ENCODE measurements around the gene COL7A1. TPM values are rescaled to one million over a fixed set of nuclear protein-coding genes. Genes with fewer than 3 reads are reported as not detected.

Gene COL7A1
- total RNA-seq, 1 donor from 2014 or later: 28.7 TPM

DNA sequence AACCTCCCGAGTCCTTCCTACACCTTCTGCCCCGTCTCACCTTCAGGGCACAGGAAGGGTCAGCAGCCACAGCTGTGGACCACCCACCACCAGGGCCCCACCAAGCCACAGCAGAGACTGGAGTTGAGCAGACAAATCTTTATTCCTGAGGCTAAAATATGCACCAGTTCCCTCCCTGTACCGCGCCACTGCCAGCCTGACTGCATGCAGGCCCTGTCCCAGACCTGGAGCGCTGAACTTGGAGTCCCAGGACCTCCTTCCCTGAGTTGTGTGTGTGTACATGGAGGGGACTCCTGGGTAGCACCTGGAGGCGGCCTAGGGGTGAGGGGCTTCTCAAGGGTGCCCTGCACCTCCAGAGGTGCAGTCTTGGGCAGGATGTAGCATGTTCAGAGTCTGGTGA is 30.5 kb upstream of the COL7A1 start:
- TF ChIP-seq CTCF (IDR thresholded peaks at IDR 0.05; ENCODE audit: insufficient read depth, low read depth, low read length) (no peak), EZH2 (IDR thresholded peaks at IDR 0.05; ENCODE audit: insufficient read depth, low read length) (no peak)
- no peak for FAIRE-seq
- no peak overlapping the region for H3K27ac Mint-ChIP-seq (ENCODE audit: unreplicated experiment)

GRCh38 chr3:48624767-48625166 is 29.6 kb upstream of the COL7A1 start:
- TF ChIP-seq CTCF (IDR thresholded peaks at IDR 0.05; ENCODE audit: insufficient read depth, low read depth, low read length): no peak
- TF ChIP-seq EZH2 (IDR thresholded peaks at IDR 0.05; ENCODE audit: insufficient read depth, low read length): no peak
- Mint-ChIP-seq H3K4me1 (ENCODE audit: low read depth, unreplicated experiment) (no peaks in the 10 kb centered on the region), H3K27ac (ENCODE audit: unreplicated experiment) (no peak overlapping the region), H3K27me3 (ENCODE audit: low read depth, unreplicated experiment) (no peaks in the 10 kb centered on the region), H3K9me3 (ENCODE audit: unreplicated experiment) (no peaks in the 10 kb centered on the region), H3K4me3 (ENCODE audit: unreplicated experiment) (no peak overlapping the region), H3K36me3 (ENCODE audit: low read depth, unreplicated experiment) (peaks cover 49% of the 10 kb centered on the region)
- Histone ChIP-seq H3K36me3 (ENCODE audit: insufficient read depth, low read length) (peaks cover 4% of the 10 kb centered on the region), H3K9me3 (ENCODE audit: insufficient read depth, low read depth, low read length) (no peaks in the 10 kb centered on the region), H4K20me1 (ENCODE audit: insufficient read depth, low read length) (no peaks in the 10 kb centered on the region), H3K4me1 (ENCODE audit: insufficient read depth, low read length) (no peaks in the 10 kb centered on the region), H3K4me3 (ENCODE audit: insufficient read depth, low read depth, low read length) (no peak overlapping the region), H3K27me3 (ENCODE audit: insufficient read depth, low read length) (no peaks in the 10 kb centered on the region), H2AFZ (ENCODE audit: low read depth, low read length) (no peak overlapping the region), H3K4me2 (ENCODE audit: low read length) (no peak overlapping the region), H3K27ac (ENCODE audit: low read depth, low read length) (no peak overlapping the region), H3K79me2 (ENCODE audit: insufficient read depth, low read length) (no peaks in the 10 kb centered on the region), H3K9ac (ENCODE audit: low read length) (no peak overlapping the region)
- no peak for FAIRE-seq
- DNase-seq (ENCODE audit: low read depth): no peak

More for the DNA sequence above, 30.5 kb upstream of the COL7A1 start:
- Histone ChIP-seq H3K9me3 (ENCODE audit: insufficient read depth, low read depth, low read length) (no peaks in the 10 kb centered on the region), H3K4me2 (ENCODE audit: low read length) (no peak overlapping the region), H4K20me1 (ENCODE audit: insufficient read depth, low read length) (no peaks in the 10 kb centered on the region), H3K27ac (ENCODE audit: low read depth, low read length) (no peak overlapping the region), H2AFZ (ENCODE audit: low read depth, low read length) (no peak overlapping the region), H3K9ac (ENCODE audit: low read length) (no peak overlapping the region), H3K4me1 (ENCODE audit: insufficient read depth, low read length) (no peaks in the 10 kb centered on the region), H3K27me3 (ENCODE audit: insufficient read depth, low read length) (no peaks in the 10 kb centered on the region), H3K79me2 (ENCODE audit: insufficient read depth, low read length) (no peaks in the 10 kb centered on the region), H3K4me3 (ENCODE audit: insufficient read depth, low read depth, low read length) (no peak overlapping the region), H3K36me3 (ENCODE audit: insufficient read depth, low read length) (peaks cover 6% of the 10 kb centered on the region)
- Mint-ChIP-seq H3K4me3 (ENCODE audit: unreplicated experiment) (no peak overlapping the region), H3K36me3 (ENCODE audit: low read depth, unreplicated experiment) (peaks cover 48% of the 10 kb centered on the region), H3K9me3 (ENCODE audit: unreplicated experiment) (no peaks in the 10 kb centered on the region), H3K4me1 (ENCODE audit: low read depth, unreplicated experiment) (no peaks in the 10 kb centered on the region), H3K27me3 (ENCODE audit: low read depth, unreplicated experiment) (no peaks in the 10 kb centered on the region)
- no peak for DNase-seq (ENCODE audit: low read depth)

DNA sequence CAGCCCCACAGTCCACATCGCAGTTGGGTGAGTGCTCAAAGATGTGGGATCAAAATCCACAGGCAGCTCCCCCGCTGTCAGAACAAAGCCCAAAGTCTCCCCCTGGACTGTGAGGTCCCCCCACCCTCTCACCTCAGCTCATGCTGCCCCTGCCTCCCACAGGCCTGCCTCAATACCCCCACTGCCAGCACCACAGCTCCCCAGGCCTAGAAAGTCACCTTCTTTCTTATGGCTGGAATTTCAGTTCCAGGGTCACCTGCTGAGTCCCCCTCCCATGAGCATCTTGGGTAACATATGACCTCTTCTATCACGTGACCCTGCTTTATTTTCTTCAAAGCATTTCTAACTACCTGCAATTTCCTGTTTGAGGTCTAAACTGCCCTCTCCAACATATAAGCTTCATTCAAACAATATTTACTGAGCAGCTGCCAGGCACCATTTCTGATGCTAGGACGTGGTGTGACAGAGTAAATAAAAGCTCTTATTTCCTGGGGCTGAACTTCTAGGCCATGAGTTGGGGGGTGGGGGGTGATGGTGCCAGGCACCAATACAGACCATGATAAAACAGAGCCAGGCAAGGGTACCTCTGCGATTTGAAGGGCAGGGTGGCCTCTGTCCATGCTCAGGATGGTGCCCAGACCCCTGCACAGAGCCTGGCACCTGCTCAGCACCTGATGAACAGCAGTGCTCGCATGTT is 28.9 kb upstream of the COL7A1 start:
- Mint-ChIP-seq H3K4me3 (ENCODE audit: unreplicated experiment) (no peak overlapping the region), H3K9me3 (ENCODE audit: unreplicated experiment) (no peaks in the 10 kb centered on the region), H3K4me1 (ENCODE audit: low read depth, unreplicated experiment) (no peaks in the 10 kb centered on the region), H3K27ac (ENCODE audit: unreplicated experiment) (peak overlapping the region; percentile 9), H3K36me3 (ENCODE audit: low read depth, unreplicated experiment) (peaks cover 42% of the 10 kb centered on the region), H3K27me3 (ENCODE audit: low read depth, unreplicated experiment) (no peaks in the 10 kb centered on the region)
- DNase-seq (ENCODE audit: low read depth) (no peak), FAIRE-seq (no peak)
- TF ChIP-seq CTCF (IDR thresholded peaks at IDR 0.05; ENCODE audit: insufficient read depth, low read depth, low read length): no peak
- TF ChIP-seq EZH2 (IDR thresholded peaks at IDR 0.05; ENCODE audit: insufficient read depth, low read length): no peak
- Histone ChIP-seq H3K9ac (ENCODE audit: low read length) (no peak overlapping the region), H2AFZ (ENCODE audit: low read depth, low read length) (no peak overlapping the region), H3K4me3 (ENCODE audit: insufficient read depth, low read depth, low read length) (no peak overlapping the region), H3K4me1 (ENCODE audit: insufficient read depth, low read length) (no peaks in the 10 kb centered on the region), H3K27me3 (ENCODE audit: insufficient read depth, low read length) (no peaks in the 10 kb centered on the region), H3K27ac (ENCODE audit: low read depth, low read length) (no peak overlapping the region), H3K4me2 (ENCODE audit: low read length) (no peak overlapping the region), H3K9me3 (ENCODE audit: insufficient read depth, low read depth, low read length) (no peaks in the 10 kb centered on the region), H4K20me1 (ENCODE audit: insufficient read depth, low read length) (no peaks in the 10 kb centered on the region), H3K36me3 (ENCODE audit: insufficient read depth, low read length) (peaks cover 2% of the 10 kb centered on the region), H3K79me2 (ENCODE audit: insufficient read depth, low read length) (no peaks in the 10 kb centered on the region)
